ENCODE measurements around the gene CAVIN2.
"Not testable (repeated sequence)": the region's sequence is repeated elsewhere in the genome, so short reads cannot be mapped to it uniquely, and the experiment has no call there.

GRCh38 chr2:191785651-191786050 is 61.2 kb downstream of the CAVIN2 start:
- not testable (repeated sequence) for TF ChIP-seq POLR2A, CTCF (IDR thresholded peaks at IDR 0.05)
